ENCODE measurements around the gene KLHL29.

DNA sequence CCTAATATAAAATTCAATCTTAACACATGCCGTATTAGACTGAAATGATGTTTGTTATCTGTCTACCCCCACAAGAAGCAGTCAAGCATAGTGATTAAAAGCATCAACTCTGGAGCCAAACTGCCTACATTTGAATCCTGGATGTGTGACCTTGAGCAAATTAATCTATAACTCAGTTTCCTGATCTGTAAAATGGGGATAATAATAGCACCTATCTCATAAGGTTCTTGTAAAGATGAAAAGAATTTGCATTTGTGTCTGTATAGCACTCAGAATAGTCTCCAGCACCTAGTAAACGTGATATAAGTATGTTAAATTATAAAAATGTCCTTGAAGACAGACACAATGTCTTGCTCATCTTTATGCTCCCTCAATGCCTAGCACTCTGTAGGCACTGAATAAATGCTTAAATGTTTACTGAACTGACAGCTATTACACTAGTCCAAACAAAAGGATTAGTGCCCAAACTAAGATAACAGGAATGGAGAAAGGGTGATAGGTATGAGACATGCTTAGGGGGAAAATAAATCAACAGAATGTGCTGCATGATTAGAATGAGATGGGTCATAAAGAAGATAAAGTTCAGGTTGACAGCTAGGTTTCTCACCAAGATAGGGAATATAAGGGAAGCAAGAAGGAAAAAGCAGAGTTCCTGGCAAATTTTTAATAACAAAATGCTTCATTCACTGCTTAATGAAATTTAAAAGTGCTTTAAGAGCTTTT lies 361.3 kb downstream of the KLHL29 start:
- TF ChIP-seq, protein P1, sequence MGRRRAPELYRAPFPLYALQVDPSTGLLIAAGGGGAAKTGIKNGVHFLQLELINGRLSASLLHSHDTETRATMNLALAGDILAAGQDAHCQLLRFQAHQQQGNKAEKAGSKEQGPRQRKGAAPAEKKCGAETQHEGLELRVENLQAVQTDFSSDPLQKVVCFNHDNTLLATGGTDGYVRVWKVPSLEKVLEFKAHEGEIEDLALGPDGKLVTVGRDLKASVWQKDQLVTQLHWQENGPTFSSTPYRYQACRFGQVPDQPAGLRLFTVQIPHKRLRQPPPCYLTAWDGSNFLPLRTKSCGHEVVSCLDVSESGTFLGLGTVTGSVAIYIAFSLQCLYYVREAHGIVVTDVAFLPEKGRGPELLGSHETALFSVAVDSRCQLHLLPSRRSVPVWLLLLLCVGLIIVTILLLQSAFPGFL (CRISPR knock-in tag; IDR thresholded peaks at IDR 0.05) = no peak
- TF ChIP-seq SMARCC2 (IDR thresholded peaks at IDR 0.05) = no peak
- TF ChIP-seq, protein P2, sequence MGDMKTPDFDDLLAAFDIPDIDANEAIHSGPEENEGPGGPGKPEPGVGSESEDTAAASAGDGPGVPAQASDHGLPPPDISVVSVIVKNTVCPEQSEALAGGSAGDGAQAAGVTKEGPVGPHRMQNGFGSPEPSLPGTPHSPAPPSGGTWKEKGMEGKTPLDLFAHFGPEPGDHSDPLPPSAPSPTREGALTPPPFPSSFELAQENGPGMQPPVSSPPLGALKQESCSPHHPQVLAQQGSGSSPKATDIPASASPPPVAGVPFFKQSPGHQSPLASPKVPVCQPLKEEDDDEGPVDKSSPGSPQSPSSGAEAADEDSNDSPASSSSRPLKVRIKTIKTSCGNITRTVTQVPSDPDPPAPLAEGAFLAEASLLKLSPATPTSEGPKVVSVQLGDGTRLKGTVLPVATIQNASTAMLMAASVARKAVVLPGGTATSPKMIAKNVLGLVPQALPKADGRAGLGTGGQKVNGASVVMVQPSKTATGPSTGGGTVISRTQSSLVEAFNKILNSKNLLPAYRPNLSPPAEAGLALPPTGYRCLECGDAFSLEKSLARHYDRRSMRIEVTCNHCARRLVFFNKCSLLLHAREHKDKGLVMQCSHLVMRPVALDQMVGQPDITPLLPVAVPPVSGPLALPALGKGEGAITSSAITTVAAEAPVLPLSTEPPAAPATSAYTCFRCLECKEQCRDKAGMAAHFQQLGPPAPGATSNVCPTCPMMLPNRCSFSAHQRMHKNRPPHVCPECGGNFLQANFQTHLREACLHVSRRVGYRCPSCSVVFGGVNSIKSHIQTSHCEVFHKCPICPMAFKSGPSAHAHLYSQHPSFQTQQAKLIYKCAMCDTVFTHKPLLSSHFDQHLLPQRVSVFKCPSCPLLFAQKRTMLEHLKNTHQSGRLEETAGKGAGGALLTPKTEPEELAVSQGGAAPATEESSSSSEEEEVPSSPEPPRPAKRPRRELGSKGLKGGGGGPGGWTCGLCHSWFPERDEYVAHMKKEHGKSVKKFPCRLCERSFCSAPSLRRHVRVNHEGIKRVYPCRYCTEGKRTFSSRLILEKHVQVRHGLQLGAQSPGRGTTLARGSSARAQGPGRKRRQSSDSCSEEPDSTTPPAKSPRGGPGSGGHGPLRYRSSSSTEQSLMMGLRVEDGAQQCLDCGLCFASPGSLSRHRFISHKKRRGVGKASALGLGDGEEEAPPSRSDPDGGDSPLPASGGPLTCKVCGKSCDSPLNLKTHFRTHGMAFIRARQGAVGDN (CRISPR knock-in tag; IDR thresholded peaks at IDR 0.05) = no peak
- no peak for TF ChIP-seq ATF1 (CRISPR knock-in tag; IDR thresholded peaks at IDR 0.05)
- no peak for TF ChIP-seq ZFX (CRISPR knock-in tag; IDR thresholded peaks at IDR 0.05; ENCODE audit: low read depth)
- no peak for TF ChIP-seq TOPORS (CRISPR knock-in tag; IDR thresholded peaks at IDR 0.05)
- TF ChIP-seq, protein P3, sequence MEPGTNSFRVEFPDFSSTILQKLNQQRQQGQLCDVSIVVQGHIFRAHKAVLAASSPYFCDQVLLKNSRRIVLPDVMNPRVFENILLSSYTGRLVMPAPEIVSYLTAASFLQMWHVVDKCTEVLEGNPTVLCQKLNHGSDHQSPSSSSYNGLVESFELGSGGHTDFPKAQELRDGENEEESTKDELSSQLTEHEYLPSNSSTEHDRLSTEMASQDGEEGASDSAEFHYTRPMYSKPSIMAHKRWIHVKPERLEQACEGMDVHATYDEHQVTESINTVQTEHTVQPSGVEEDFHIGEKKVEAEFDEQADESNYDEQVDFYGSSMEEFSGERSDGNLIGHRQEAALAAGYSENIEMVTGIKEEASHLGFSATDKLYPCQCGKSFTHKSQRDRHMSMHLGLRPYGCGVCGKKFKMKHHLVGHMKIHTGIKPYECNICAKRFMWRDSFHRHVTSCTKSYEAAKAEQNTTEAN (CRISPR knock-in tag; conservative IDR thresholded peaks at IDR 0.05) = no peak
- TF ChIP-seq, protein P4, sequence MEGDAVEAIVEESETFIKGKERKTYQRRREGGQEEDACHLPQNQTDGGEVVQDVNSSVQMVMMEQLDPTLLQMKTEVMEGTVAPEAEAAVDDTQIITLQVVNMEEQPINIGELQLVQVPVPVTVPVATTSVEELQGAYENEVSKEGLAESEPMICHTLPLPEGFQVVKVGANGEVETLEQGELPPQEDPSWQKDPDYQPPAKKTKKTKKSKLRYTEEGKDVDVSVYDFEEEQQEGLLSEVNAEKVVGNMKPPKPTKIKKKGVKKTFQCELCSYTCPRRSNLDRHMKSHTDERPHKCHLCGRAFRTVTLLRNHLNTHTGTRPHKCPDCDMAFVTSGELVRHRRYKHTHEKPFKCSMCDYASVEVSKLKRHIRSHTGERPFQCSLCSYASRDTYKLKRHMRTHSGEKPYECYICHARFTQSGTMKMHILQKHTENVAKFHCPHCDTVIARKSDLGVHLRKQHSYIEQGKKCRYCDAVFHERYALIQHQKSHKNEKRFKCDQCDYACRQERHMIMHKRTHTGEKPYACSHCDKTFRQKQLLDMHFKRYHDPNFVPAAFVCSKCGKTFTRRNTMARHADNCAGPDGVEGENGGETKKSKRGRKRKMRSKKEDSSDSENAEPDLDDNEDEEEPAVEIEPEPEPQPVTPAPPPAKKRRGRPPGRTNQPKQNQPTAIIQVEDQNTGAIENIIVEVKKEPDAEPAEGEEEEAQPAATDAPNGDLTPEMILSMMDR (CRISPR knock-in tag; IDR thresholded peaks at IDR 0.05) = no peak
- TF ChIP-seq ZNF282 (IDR thresholded peaks at IDR 0.05; ENCODE audit: partially characterized antibody) = no peak
- TF ChIP-seq IKZF1 (IDR thresholded peaks at IDR 0.05) = no peak
- TF ChIP-seq, protein P5, sequence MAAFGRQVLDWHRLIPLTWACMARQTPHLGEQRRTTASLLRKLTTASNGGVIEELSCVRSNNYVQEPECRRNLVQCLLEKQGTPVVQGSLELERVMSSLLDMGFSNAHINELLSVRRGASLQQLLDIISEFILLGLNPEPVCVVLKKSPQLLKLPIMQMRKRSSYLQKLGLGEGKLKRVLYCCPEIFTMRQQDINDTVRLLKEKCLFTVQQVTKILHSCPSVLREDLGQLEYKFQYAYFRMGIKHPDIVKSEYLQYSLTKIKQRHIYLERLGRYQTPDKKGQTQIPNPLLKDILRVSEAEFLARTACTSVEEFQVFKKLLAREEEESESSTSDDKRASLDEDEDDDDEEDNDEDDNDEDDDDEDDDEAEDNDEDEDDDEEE (CRISPR knock-in tag; IDR thresholded peaks at IDR 0.05) = no peak
- no peak for TF ChIP-seq TCF7 (IDR thresholded peaks at IDR 0.05; ENCODE audit: low read depth)
- TF ChIP-seq, protein P6, sequence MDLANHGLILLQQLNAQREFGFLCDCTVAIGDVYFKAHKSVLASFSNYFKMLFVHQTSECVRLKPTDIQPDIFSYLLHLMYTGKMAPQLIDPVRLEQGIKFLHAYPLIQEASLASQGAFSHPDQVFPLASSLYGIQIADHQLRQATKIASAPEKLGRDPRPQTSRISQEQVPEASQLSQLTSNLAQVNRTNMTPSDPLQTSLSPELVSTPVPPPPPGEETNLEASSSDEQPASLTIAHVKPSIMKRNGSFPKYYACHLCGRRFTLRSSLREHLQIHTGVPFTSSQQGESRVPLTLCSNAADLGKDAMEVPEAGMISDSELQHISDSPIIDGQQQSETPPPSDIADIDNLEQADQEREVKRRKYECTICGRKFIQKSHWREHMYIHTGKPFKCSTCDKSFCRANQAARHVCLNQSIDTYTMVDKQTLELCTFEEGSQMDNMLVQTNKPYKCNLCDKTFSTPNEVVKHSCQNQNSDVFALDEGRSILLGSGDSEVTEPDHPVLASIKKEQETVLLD (CRISPR knock-in tag; IDR thresholded peaks at IDR 0.05; ENCODE audit: low read depth) = no peak
- TF ChIP-seq MYC (CRISPR knock-in tag; IDR thresholded peaks at IDR 0.05; ENCODE audit: borderline replicate concordance) = no peak

Data from HepG2 (cell line).